K562 (cell line): ENCODE data around the gene GPR3. TPM values are rescaled to one million over a fixed set of nuclear protein-coding genes. Genes with fewer than 3 reads are reported as not detected.
A peak's percentile ranks its signal among the peaks of the same experiment; 100 is the strongest.

Experiments
- CHCHD3 ChIP-seq: fragments of 250-450 bp; sonication (Bioruptor Pico); IDR thresholded peaks from 2 replicates; pipeline ENCODE4 v2.1.2; 2022; ENCODE audit warnings: mild to moderate bottlenecking
- DNMT1 ChIP-seq: fragments of 450-650 bp; IDR thresholded peaks from 2 replicates; pipeline ENCODE4 v1.6.1; 2016; ENCODE audit warnings: antibody characterized with exemption, mild to moderate bottlenecking
- EGR1 ChIP-seq: fragments of 450-650 bp; conservative IDR thresholded peaks from 2 replicates; pipeline ENCODE4 v1.6.1; 2017; ENCODE audit warnings: mild to moderate bottlenecking
- FOXK2 ChIP-seq, 2 experiments: fragments of 450-650 bp; IDR thresholded peaks in 1 of 2; conservative IDR thresholded peaks in 1 of 2; 2 replicates each; pipeline ENCODE4 v1.6.1; 2016; ENCODE audit warnings: low read depth in 2 of 2, mild to moderate bottlenecking in 1 of 2
- KLF16 ChIP-seq: IDR thresholded peaks from 2 replicates; pipeline ENCODE4 v1.6.1; 2016; ENCODE audit warnings: antibody characterized with exemption
- MAZ ChIP-seq, 2 experiments: fragments of 450-650 bp in 1 of 2; sonication (generic) in 1 of 2; formaldehyde crosslinking; IDR thresholded peaks in 1 of 2; conservative IDR thresholded peaks in 1 of 2; 2 replicates each; pipeline versions ENCODE4 v1.4.0 to v1.5.0; 2020; ENCODE audit warnings: mild to moderate bottlenecking in 1 of 2, missing genetic modification reagents in 1 of 2
- NR2F6 ChIP-seq: fragments of 450-650 bp; formaldehyde crosslinking; IDR thresholded peaks from 2 replicates; pipeline ENCODE4 v1.4.0; 2020; ENCODE audit warnings: mild to moderate bottlenecking
- SMARCE1 ChIP-seq: fragments of 450-650 bp; IDR thresholded peaks from 2 replicates; pipeline ENCODE4 v1.7.1; 2016; ENCODE audit warnings: mild to moderate bottlenecking
- SMC3 ChIP-seq: conservative IDR thresholded peaks from 2 replicates; pipeline ENCODE4 v1.6.1; 2011; ENCODE audit warnings: low read depth, low read length, improper control_type of control experiment; ENCODE audit not compliant: insufficient read depth
- polyA plus RNA-seq, 8 experiments: library from polyadenylated mRNA; depleted of rRNA in 4 of 8; stranded (reverse) in 5 of 8; unstranded in 3 of 8; fragments of >200 nt; fragmentation: Nextera tagmentation in 2 of 8; fragmentation: Illumina TruSeq in 1 of 8; extraction: Ambion mirVana in 2 of 8; extraction: Trizol in 1 of 8; gene quantifications; 2 replicates each; pipeline versions ENCODE4 v1.2.1 to v1.2.3, GENCODE V29; 2011 to 2014; ENCODE audit warnings: inconsistent platforms in 1 of 8, missing spikeins in 1 of 8
- total RNA-seq, 7 experiments: library from RNA; depleted of rRNA in 6 of 7; stranded (reverse); fragments of >200 nt in 6 of 7; fragmentation: Illumina TruSeq in 2 of 7; extraction: Trizol in 2 of 7; gene quantifications; 2 replicates each; pipeline versions ENCODE4 v1.2.1 to v1.2.3, GENCODE V29; 2011 to 2021; ENCODE audit warnings: low replicate concordance in 1 of 7
- TF ChIP-seq, protein P1 (sequence below): fragments of 200-400 bp; formaldehyde crosslinking; IDR thresholded peaks from 2 replicates; pipeline ENCODE4 v1.6.1; 2017; ENCODE audit warnings: mild to moderate bottlenecking, low read depth, low read length, moderate library complexity
- TF ChIP-seq, protein P2 (sequence below): sonication (generic); formaldehyde crosslinking; IDR thresholded peaks from 2 replicates; pipeline ENCODE4 v1.8.0; 2022; ENCODE audit warnings: mild to moderate bottlenecking, missing genetic modification reagents
- TF ChIP-seq, protein P3 (sequence below): sonication (generic); formaldehyde crosslinking; IDR thresholded peaks from 2 replicates; pipeline ENCODE4 v1.8.1; 2023; ENCODE audit warnings: mild to moderate bottlenecking, missing genetic modification reagents, moderate library complexity
- TF ChIP-seq, protein P4 (sequence below): sonication (generic); formaldehyde crosslinking; IDR thresholded peaks from 2 replicates; pipeline ENCODE4 v1.9.0; 2022; ENCODE audit warnings: mild to moderate bottlenecking, missing genetic modification reagents
- TF ChIP-seq, protein P5 (sequence below): sonication (generic); formaldehyde crosslinking; IDR thresholded peaks from 2 replicates; pipeline ENCODE4 v1.8.1; 2023; ENCODE audit warnings: mild to moderate bottlenecking, missing genetic modification reagents

Gene GPR3
- total and polyA plus RNA-seq, 9 of the 15 experiments (the other 6 are each of a cell fraction or from before 2014, with no cell fraction given) = 0.24 to 11.5 (median 3.7) TPM

DNA sequence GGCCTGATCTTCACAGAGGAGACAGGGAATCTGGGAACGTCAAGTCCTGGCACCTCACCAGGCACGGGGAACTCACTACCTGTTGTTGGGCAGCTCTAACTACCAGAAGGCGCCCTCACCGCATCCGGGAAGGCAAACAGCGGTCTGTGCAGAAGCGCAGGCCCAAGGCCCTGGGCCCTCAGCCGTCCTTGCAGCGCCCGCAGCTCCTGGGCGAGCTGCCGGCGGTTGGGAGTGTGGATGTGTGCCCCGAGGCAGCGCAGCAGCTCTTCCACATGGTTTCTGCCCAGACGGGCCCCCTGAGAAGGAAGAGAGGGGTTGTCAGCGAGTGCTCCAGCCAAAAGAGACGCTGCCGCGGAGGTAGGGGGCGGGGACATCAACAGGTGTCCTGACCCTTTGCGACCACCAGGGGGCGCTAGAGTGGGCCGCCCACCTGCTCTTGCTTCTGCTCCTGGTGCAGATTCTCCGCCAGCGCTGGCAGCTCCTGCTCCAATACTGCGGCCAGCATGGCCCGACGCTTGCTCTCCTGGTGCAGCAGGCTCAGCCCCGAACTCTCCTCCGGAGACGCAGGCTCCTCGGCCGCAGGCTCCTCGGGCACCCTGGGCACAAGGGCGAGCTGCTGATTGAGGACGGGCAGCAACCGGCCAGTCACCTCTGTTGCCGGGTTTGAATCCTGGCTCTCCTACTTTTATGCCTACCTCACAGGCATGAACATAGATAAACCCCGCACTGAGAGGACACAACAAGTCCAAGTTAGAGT is 35.0 kb upstream of the GPR3 start (continued):
- TF ChIP-seq, protein P1, sequence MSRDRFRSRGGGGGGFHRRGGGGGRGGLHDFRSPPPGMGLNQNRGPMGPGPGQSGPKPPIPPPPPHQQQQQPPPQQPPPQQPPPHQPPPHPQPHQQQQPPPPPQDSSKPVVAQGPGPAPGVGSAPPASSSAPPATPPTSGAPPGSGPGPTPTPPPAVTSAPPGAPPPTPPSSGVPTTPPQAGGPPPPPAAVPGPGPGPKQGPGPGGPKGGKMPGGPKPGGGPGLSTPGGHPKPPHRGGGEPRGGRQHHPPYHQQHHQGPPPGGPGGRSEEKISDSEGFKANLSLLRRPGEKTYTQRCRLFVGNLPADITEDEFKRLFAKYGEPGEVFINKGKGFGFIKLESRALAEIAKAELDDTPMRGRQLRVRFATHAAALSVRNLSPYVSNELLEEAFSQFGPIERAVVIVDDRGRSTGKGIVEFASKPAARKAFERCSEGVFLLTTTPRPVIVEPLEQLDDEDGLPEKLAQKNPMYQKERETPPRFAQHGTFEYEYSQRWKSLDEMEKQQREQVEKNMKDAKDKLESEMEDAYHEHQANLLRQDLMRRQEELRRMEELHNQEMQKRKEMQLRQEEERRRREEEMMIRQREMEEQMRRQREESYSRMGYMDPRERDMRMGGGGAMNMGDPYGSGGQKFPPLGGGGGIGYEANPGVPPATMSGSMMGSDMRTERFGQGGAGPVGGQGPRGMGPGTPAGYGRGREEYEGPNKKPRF = no peak
- TF ChIP-seq KLF16 = peak; percentile 69
- TF ChIP-seq, protein P2, sequence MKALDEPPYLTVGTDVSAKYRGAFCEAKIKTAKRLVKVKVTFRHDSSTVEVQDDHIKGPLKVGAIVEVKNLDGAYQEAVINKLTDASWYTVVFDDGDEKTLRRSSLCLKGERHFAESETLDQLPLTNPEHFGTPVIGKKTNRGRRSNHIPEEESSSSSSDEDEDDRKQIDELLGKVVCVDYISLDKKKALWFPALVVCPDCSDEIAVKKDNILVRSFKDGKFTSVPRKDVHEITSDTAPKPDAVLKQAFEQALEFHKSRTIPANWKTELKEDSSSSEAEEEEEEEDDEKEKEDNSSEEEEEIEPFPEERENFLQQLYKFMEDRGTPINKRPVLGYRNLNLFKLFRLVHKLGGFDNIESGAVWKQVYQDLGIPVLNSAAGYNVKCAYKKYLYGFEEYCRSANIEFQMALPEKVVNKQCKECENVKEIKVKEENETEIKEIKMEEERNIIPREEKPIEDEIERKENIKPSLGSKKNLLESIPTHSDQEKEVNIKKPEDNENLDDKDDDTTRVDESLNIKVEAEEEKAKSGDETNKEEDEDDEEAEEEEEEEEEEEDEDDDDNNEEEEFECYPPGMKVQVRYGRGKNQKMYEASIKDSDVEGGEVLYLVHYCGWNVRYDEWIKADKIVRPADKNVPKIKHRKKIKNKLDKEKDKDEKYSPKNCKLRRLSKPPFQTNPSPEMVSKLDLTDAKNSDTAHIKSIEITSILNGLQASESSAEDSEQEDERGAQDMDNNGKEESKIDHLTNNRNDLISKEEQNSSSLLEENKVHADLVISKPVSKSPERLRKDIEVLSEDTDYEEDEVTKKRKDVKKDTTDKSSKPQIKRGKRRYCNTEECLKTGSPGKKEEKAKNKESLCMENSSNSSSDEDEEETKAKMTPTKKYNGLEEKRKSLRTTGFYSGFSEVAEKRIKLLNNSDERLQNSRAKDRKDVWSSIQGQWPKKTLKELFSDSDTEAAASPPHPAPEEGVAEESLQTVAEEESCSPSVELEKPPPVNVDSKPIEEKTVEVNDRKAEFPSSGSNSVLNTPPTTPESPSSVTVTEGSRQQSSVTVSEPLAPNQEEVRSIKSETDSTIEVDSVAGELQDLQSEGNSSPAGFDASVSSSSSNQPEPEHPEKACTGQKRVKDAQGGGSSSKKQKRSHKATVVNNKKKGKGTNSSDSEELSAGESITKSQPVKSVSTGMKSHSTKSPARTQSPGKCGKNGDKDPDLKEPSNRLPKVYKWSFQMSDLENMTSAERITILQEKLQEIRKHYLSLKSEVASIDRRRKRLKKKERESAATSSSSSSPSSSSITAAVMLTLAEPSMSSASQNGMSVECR (CRISPR knock-in tag) = 0 out of 2 replicates have a peak, but pooled peaks have one; percentile 58
- peak; percentile 42 to 77 for TF ChIP-seq MAZ (CRISPR knock-in tag; conservative IDR thresholded peaks at IDR 0.05 in 1 of 2, IDR thresholded peaks at IDR 0.05 in 1 of 2)
- TF ChIP-seq, protein P3, sequence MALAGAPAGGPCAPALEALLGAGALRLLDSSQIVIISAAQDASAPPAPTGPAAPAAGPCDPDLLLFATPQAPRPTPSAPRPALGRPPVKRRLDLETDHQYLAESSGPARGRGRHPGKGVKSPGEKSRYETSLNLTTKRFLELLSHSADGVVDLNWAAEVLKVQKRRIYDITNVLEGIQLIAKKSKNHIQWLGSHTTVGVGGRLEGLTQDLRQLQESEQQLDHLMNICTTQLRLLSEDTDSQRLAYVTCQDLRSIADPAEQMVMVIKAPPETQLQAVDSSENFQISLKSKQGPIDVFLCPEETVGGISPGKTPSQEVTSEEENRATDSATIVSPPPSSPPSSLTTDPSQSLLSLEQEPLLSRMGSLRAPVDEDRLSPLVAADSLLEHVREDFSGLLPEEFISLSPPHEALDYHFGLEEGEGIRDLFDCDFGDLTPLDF = peak; percentile 65; the same call in 1 of the 2 replicates
- no peak for TF ChIP-seq DNMT1
- peak; percentile 86 for TF ChIP-seq EGR1
- TF ChIP-seq SMARCE1 = peak; percentile 28; the same call in 1 of the 2 replicates
- TF ChIP-seq SMC3 = peak; percentile 73
- peak; percentile 34 to 54; a peak in 1 of 4 replicates for TF ChIP-seq FOXK2 (conservative IDR thresholded peaks at IDR 0.05 in 1 of 2, IDR thresholded peaks at IDR 0.05 in 1 of 2; ENCODE audit: low read depth in 2 of 2)
- TF ChIP-seq NR2F6 = 0 out of 2 replicates have a peak, but pooled peaks have one; percentile 50
- no peak for TF ChIP-seq CHCHD3 (CRISPR knock-in tag)
- TF ChIP-seq, protein P4, sequence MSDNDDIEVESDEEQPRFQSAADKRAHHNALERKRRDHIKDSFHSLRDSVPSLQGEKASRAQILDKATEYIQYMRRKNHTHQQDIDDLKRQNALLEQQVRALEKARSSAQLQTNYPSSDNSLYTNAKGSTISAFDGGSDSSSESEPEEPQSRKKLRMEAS = peak; percentile 71; the same call in 1 of the 2 replicates
- TF ChIP-seq, protein P5, sequence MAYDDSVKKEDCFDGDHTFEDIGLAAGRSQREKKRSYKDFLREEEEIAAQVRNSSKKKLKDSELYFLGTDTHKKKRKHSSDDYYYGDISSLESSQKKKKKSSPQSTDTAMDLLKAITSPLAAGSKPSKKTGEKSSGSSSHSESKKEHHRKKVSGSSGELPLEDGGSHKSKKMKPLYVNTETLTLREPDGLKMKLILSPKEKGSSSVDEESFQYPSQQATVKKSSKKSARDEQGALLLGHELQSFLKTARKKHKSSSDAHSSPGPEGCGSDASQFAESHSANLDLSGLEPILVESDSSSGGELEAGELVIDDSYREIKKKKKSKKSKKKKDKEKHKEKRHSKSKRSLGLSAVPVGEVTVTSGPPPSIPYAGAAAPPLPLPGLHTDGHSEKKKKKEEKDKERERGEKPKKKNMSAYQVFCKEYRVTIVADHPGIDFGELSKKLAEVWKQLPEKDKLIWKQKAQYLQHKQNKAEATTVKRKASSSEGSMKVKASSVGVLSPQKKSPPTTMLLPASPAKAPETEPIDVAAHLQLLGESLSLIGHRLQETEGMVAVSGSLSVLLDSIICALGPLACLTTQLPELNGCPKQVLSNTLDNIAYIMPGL (CRISPR knock-in tag) = peak; percentile 54; the same call in 1 of the 2 replicates
